ENCODE results near the gene KCNK1.

DNA sequence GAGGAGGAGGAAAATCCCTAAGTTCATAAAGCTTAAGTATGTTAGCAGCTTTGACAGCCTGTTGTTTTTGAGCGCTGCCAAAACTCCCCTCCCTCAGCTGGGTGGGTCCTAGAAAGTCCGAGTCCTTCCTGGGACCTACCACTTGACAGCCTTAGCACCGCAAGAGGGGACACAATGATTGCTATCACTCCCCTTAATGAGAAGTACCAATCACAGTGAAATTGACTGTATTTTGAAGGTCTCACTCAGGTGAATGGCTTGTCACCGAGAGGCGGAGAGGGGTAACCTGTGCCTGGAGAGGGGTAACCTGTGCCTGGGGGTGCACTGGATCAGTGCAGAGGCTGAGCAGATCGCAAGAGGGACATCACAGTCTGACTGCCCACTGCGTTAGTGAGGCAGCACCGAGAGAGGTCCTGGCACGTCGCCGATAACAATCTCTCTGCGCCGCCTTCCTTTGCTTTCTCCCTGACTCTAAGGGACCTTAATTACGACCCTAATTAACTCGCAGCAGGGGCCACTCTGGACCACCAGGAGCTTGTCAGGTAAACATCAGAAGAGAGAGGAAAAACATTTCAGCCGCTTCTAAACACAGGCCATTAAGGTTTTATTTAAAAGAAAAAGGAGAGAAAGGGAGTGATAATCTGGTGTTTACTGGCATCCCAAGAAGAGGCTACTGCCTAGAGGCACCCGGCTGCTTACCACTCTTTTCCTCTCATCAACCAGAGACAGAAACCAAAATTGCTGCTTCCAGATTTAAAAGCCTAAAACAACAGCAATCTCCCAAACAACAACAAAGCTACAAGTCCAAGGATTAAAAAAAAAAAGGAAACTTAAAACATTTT, 25.7 kb upstream of the KCNK1 start:
- TF ChIP-seq EZH2 (IDR thresholded peaks at IDR 0.05; ENCODE audit: low read length), result no peak
- TF ChIP-seq CTCF (optimal IDR thresholded peaks at IDR 0.05 in 1 of 3, IDR thresholded peaks at IDR 0.05 in 1 of 3, conservative IDR thresholded peaks at IDR 0.05 in 1 of 3; ENCODE audit: extremely low read depth in 1 of 3, insufficient read depth in 2 of 3, low read length in 3 of 3), result no peak
